Measurements from ENCODE around the gene SLFN12L. TPM values are rescaled to one million over a fixed set of nuclear protein-coding genes. Genes with fewer than 3 reads are reported as not detected.

Gene SLFN12L
- total RNA-seq, 1 donor from 2014 or later, result not detected

- Mint-ChIP-seq H3K4me3 (ENCODE audit: unreplicated experiment) (no peak overlapping the region), H3K27me3 (ENCODE audit: low read depth) (peaks cover 64% of the 10 kb centered on the region), H3K36me3 (ENCODE audit: low read depth) (peaks cover 2% of the 10 kb centered on the region), H3K9me3 (ENCODE audit: low read depth) (no peaks in the 10 kb centered on the region), H3K4me1 (ENCODE audit: low read depth) (peaks cover 8% of the 10 kb centered on the region), H3K27ac (ENCODE audit: unreplicated experiment) (no peak overlapping the region)
- no peak for TF ChIP-seq CTCF (IDR thresholded peaks at IDR 0.05)
- DNase-seq (ENCODE audit: low spot score), result no peak
Observed at GRCh38 chr17:35496451-35497290, 40.8 kb downstream of the SLFN12L start.

- H3K4me1 Mint-ChIP-seq (ENCODE audit: low read depth), result peaks cover 3% of the 10 kb centered on the region
- no peak overlapping the region for H3K27ac Mint-ChIP-seq (ENCODE audit: unreplicated experiment)
- TF ChIP-seq CTCF (IDR thresholded peaks at IDR 0.05), result no peak
- no peak overlapping the region for H3K4me3 Mint-ChIP-seq (ENCODE audit: unreplicated experiment)
- no peaks in the 10 kb centered on the region for H3K36me3 Mint-ChIP-seq (ENCODE audit: low read depth)
- no peaks in the 10 kb centered on the region for H3K9me3 Mint-ChIP-seq (ENCODE audit: low read depth)
- DNase-seq (ENCODE audit: low spot score), result no peak
- peaks cover 71% of the 10 kb centered on the region for H3K27me3 Mint-ChIP-seq (ENCODE audit: low read depth)
Observed at GRCh38 chr17:35493040-35493439, 44.4 kb downstream of the SLFN12L start.

- no peaks in the 10 kb centered on the region for H3K9me3 Mint-ChIP-seq (ENCODE audit: low read depth)
- H3K27ac Mint-ChIP-seq (ENCODE audit: unreplicated experiment), result no peak overlapping the region
- H3K4me1 Mint-ChIP-seq (ENCODE audit: low read depth), result no peaks in the 10 kb centered on the region
- no peak for TF ChIP-seq CTCF (IDR thresholded peaks at IDR 0.05)
- no peaks in the 10 kb centered on the region for H3K36me3 Mint-ChIP-seq (ENCODE audit: low read depth)
- peaks cover 67% of the 10 kb centered on the region for H3K27me3 Mint-ChIP-seq (ENCODE audit: low read depth)
- DNase-seq (ENCODE audit: low spot score), result no peak
- H3K4me3 Mint-ChIP-seq (ENCODE audit: unreplicated experiment), result no peak overlapping the region
Observed at GRCh38 chr17:35491417-35491816, 46.1 kb downstream of the SLFN12L start.

- no peaks in the 10 kb centered on the region for H3K4me1 Mint-ChIP-seq (ENCODE audit: low read depth)
- H3K27ac Mint-ChIP-seq (ENCODE audit: unreplicated experiment), result no peak overlapping the region
- no peaks in the 10 kb centered on the region for H3K36me3 Mint-ChIP-seq (ENCODE audit: low read depth)
- no peak for TF ChIP-seq CTCF (IDR thresholded peaks at IDR 0.05)
- peaks cover 72% of the 10 kb centered on the region for H3K27me3 Mint-ChIP-seq (ENCODE audit: low read depth)
- H3K9me3 Mint-ChIP-seq (ENCODE audit: low read depth), result no peaks in the 10 kb centered on the region
- DNase-seq (ENCODE audit: low spot score), result no peak
- H3K4me3 Mint-ChIP-seq (ENCODE audit: unreplicated experiment), result no peak overlapping the region
Observed at GRCh38 chr17:35489944-35490343, 47.5 kb downstream of the SLFN12L start.

- Mint-ChIP-seq H3K9me3 (ENCODE audit: low read depth) (no peaks in the 10 kb centered on the region), H3K36me3 (ENCODE audit: low read depth) (no peaks in the 10 kb centered on the region), H3K27me3 (ENCODE audit: low read depth) (peaks cover 78% of the 10 kb centered on the region), H3K4me1 (ENCODE audit: low read depth) (no peaks in the 10 kb centered on the region), H3K4me3 (ENCODE audit: unreplicated experiment) (no peak overlapping the region), H3K27ac (ENCODE audit: unreplicated experiment) (no peak overlapping the region)
- DNase-seq (ENCODE audit: low spot score), result no peak
- TF ChIP-seq CTCF (IDR thresholded peaks at IDR 0.05), result no peak
Observed at GRCh38 chr17:35488991-35489390, 48.5 kb downstream of the SLFN12L start.

All from chondrocyte (in vitro differentiated cells).